ENCODE data around the gene GLCCI1. TPM values are rescaled to one million over a fixed set of nuclear protein-coding genes. Genes with fewer than 3 reads are reported as not detected.

The GLCCI1 gene
- total RNA-seq, 6 donors from 2014 or later: 27.4 to 240 (median 46.6) TPM

DNA sequence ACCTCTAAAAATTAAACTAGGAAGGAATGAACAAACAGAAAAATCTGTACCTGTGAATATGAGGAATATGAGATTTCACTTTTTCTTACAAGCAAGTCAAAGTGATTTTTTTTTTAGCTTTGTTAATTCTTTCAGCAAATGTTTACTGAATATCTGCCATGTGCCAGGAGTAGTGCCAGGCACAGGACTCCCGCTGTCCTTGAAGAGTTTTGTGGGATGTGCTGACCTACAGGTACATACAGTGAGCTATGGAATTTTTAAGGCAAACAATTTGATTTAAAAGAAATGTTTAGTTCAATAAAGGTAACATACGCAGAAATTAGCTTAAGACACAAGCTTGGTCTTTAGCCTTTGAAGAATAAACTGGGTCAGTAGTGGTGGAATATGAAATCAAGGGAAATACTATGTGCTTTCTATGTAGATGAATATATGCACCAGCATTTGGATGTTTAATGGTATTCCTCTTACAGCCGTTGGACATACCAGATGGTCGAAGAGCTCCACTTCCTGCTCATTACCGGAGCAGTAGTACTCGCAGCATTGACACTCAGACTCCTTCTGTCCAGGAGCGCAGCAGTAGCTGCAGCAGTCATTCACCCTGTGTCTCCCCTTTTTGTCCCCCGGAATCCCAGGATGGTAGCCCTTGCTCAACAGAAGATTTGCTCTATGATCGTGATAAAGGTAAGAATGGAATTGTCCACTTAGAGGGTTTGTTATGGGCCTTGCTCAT, 102.0 kb downstream of the GLCCI1 start:
- ATAC-seq (ENCODE audit: low FRiP score in 2 of 2) (no peak), DNase-seq (no peak)
- H3K4me3 ChIP-seq: no peak overlapping the region
- H3K9me3 ChIP-seq: no peaks in the 10 kb centered on the region
- 94 to 97% methylated on average over 9 of the region's 9 CpGs for WGBS, 2 donors
- peaks cover 0 to 5% (median 0%) of the 10 kb centered on the region in 4 donors for H3K36me3 ChIP-seq
- no peaks in the 10 kb centered on the region for H3K4me1 ChIP-seq
- H3K27ac ChIP-seq: no peak overlapping the region
- no peak for TF ChIP-seq EP300 (IDR thresholded peaks at IDR 0.05)
- TF ChIP-seq POLR2A (IDR thresholded peaks at IDR 0.05): no peak
- TF ChIP-seq POLR2AphosphoS5 (IDR thresholded peaks at IDR 0.05): no peak
- no peak for TF ChIP-seq CTCF (IDR thresholded peaks at IDR 0.05)
- H3K27me3 ChIP-seq: no peaks in the 10 kb centered on the region

GRCh38 chr7:8078418-8078817, 109.8 kb downstream of the GLCCI1 start:
- DNase-seq (no peak), ATAC-seq (ENCODE audit: low FRiP score in 2 of 2) (no peak)
- Histone ChIP-seq H3K4me1 (no peaks in the 10 kb centered on the region), H3K9me3 (no peaks in the 10 kb centered on the region), H3K27me3 (no peaks in the 10 kb centered on the region), H3K27ac (no peak overlapping the region), H3K4me3 (no peak overlapping the region), H3K36me3 (peaks cover 0 to 2% (median 0%) of the 10 kb centered on the region in 4 donors)
- no peak for TF ChIP-seq EP300 (IDR thresholded peaks at IDR 0.05)
- TF ChIP-seq CTCF (IDR thresholded peaks at IDR 0.05): no peak
- TF ChIP-seq POLR2A (IDR thresholded peaks at IDR 0.05): no peak
- no peak for TF ChIP-seq POLR2AphosphoS5 (IDR thresholded peaks at IDR 0.05)

GRCh38 chr7:8082762-8083161, 114.2 kb downstream of the GLCCI1 start:
- Histone ChIP-seq H3K4me1 (no peaks in the 10 kb centered on the region), H3K9me3 (no peaks in the 10 kb centered on the region), H3K4me3 (no peak overlapping the region), H3K27ac (no peak overlapping the region), H3K27me3 (no peaks in the 10 kb centered on the region), H3K36me3 (peaks cover 0 to 22% (median 8%) of the 10 kb centered on the region in 4 donors)
- WGBS, 2 donors: 92 to 97% methylated on average over 2 of the region's 2 CpGs
- no peak for TF ChIP-seq EP300 (IDR thresholded peaks at IDR 0.05)
- no peak for TF ChIP-seq POLR2AphosphoS5 (IDR thresholded peaks at IDR 0.05)
- TF ChIP-seq CTCF (IDR thresholded peaks at IDR 0.05): no peak
- TF ChIP-seq POLR2A (IDR thresholded peaks at IDR 0.05): no peak
- ATAC-seq (ENCODE audit: low FRiP score in 2 of 2) (no peak), DNase-seq (no peak)

GRCh38 chr7:8084836-8085235, 116.2 kb downstream of the GLCCI1 start:
- DNase-seq (no peak), ATAC-seq (ENCODE audit: low FRiP score in 2 of 2) (no peak)
- no peaks in the 10 kb centered on the region for H3K9me3 ChIP-seq
- H3K4me1 ChIP-seq: no peaks in the 10 kb centered on the region
- no peak overlapping the region for H3K4me3 ChIP-seq
- H3K27me3 ChIP-seq: no peaks in the 10 kb centered on the region
- TF ChIP-seq EP300 (IDR thresholded peaks at IDR 0.05) (no peak), POLR2AphosphoS5 (IDR thresholded peaks at IDR 0.05) (no peak), POLR2A (IDR thresholded peaks at IDR 0.05) (no peak), CTCF (IDR thresholded peaks at IDR 0.05) (no peak)
- no peak overlapping the region for H3K27ac ChIP-seq
- H3K36me3 ChIP-seq: peaks cover 0 to 22% (median 8%) of the 10 kb centered on the region in 4 donors
- WGBS, 2 donors: 88 to 90% methylated on average over 5 of the region's 5 CpGs

GRCh38 chr7:8085420-8085819, 116.8 kb downstream of the GLCCI1 start:
- no peak overlapping the region for H3K27ac ChIP-seq
- 97% methylated on average over 3 of the region's 3 CpGs for WGBS, 2 donors
- no peak for TF ChIP-seq POLR2AphosphoS5 (IDR thresholded peaks at IDR 0.05)
- TF ChIP-seq CTCF (IDR thresholded peaks at IDR 0.05): no peak
- no peak for TF ChIP-seq POLR2A (IDR thresholded peaks at IDR 0.05)
- no peak for TF ChIP-seq EP300 (IDR thresholded peaks at IDR 0.05)

More at GRCh38 chr7:8085420-8085819, 116.8 kb downstream of the GLCCI1 start:
- Histone ChIP-seq H3K36me3 (peaks cover 0 to 19% (median 8%) of the 10 kb centered on the region in 4 donors), H3K9me3 (no peaks in the 10 kb centered on the region), H3K4me1 (no peaks in the 10 kb centered on the region), H3K27me3 (no peaks in the 10 kb centered on the region), H3K4me3 (no peak overlapping the region)
- DNase-seq (no peak), ATAC-seq (ENCODE audit: low FRiP score in 2 of 2) (no peak)
